IPS DF 19.7 (cell line): ENCODE results near the gene CYB561D2.

Source experiments
- DNase-seq: peaks from one replicate; pipeline ENCODE4 v3.0.0-alpha.2; 2013; ENCODE audit warnings: low read depth, low spot score

CYB561D2 gene

DNA sequence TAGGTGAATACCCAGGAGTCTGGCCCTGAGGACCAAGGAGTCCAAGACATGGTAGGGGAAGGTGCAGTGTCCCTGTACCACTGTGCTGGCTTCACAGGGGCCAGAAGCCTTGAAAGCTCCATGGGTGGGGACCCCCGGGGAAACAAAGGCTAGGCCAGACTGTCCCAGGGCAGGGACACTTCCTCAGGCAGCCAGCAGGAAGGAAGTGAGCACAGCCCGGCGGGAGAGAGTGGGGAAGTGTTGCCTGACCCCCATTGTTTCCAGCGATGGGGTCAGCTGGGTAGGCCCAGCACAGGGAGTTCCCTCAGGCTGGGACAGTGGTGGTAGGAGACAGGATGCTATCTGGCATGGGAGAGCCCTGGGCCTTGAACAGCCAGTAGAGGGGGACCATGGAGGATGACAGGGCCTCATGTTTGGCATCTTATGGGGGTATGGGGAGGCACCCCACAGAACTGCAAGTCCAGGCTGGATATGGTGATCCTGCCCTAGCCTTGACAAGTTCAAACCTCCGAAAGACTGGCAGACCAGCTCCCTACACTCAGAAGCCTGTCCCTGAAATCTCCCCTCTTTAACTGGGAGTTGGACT, 27.0 kb upstream of the CYB561D2 start:
- no peak for DNase-seq

DNA sequence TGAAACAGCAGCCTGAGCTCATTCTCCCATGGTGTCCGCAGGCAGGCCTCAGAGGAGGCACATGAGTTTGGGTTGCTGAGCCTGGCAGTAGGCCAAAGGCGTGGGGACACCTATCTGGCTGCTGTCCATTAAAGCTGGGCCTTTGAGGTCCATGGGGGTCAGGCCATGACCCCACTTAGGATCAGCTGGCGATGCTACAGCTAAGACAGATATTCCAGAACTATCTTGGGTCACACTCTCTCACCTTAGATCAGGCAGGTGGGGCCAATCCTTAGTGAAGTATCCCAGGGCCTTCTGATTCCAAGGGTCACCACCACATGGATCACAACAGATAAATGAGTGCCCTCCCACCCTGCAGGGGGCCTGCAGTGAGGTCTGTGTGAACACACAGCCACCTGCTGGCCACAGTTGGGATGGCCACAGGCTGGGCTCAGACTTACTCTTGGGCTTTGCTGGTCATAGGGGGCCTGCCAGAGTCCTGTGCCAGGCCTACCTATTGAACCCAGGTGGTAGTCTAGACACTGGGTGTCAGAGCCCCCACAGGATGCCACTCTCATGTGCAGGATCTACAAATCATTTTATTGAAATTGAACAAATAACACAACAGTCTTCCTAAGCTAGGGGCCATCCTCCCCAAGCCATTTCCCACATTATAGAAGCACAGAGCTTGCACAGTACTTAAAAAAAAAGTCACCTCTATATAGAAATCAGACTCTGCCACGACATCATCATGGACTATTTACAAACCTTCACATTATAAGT, 26.1 kb upstream of the CYB561D2 start:
- DNase-seq = no peak

DNA sequence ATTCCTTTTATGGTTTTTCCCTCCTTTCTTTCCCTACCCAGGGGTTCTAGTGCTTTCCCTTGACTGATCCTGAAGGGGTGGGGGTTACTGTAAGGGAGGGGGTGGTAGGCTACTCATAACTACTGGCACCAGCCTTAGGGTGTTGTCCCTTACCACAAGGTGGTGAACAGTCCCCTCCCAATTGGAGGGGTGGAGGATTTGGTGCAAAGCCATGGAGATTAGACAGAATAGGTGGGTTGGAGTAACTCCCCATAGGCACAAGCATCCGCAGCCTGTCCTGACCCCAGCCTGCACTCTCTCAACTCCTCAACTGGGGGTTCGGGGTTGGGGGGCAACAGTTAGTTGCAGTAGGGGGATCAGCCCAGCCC, 25.6 kb upstream of the CYB561D2 start:
- no peak for DNase-seq

DNA sequence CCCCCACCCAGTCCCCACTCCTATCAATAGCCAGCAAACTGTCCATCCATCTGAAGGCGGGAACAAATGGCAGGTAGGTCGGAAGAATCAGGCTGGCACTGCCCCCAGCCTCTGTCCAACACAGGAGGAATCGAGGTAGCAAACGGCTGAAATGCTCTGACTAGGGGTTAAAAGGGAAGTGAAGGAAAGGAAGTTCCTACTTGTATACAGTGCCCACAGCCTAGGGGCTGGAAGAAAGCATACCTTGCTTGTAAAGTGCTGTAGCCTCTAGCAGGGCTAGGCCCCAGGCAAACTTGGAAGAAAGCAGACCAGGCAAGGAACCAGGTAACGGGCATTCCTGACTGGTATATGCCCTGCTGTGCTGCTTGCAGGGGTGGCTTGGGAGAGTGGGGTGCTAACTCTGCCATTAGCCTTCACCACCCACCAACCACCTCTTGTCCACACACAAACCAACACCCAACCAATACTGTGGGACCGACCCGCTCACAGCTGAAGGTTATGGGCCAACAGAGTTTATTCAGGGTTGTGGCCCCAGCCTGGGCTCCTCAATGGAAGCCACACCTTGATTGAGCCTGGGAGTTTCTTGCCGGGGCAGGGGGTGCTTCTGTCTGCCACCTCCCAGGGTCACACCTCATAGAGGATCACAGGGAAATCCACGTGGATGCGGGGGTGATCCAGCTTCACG, 25.0 kb upstream of the CYB561D2 start:
- DNase-seq = no peak

DNA sequence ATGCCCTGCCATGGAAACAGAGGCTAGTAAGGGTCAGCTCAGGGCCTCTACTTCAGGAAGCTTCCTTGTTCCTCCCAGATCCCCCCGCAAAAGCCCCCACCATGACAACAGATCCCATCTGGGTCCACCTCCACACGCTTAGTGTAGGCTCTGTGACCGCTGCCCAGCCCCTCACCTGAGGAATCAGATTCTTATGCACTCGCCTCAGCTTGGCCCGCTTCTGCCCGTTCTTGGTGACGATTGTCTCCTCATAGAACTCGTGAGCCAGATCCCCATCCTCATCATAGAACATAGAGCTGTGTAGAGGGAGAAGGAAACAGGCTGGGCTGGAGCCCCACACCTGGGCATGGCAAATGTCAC, 24.5 kb upstream of the CYB561D2 start:
- no peak for DNase-seq

DNA sequence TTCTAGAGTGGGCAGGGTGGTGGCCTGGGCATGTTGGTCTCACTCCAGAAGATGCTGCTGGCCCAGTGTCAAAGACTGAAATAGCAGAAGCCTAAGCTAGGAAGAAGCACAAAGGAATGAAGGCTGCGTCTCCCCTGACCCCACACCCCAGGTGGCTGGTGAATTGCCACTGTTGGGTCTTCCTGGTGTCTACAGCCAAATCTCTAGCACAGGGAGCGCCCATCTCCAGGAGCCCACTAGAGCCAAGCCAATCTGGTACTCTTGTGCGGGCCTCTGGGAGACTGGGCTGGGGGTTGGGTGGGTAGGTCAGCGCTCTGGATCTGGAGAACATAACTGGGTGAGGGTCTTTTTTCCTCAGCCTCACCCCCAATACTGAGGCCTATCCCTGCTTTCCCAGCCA, 23.5 kb upstream of the CYB561D2 start:
- no peak for DNase-seq

DNA sequence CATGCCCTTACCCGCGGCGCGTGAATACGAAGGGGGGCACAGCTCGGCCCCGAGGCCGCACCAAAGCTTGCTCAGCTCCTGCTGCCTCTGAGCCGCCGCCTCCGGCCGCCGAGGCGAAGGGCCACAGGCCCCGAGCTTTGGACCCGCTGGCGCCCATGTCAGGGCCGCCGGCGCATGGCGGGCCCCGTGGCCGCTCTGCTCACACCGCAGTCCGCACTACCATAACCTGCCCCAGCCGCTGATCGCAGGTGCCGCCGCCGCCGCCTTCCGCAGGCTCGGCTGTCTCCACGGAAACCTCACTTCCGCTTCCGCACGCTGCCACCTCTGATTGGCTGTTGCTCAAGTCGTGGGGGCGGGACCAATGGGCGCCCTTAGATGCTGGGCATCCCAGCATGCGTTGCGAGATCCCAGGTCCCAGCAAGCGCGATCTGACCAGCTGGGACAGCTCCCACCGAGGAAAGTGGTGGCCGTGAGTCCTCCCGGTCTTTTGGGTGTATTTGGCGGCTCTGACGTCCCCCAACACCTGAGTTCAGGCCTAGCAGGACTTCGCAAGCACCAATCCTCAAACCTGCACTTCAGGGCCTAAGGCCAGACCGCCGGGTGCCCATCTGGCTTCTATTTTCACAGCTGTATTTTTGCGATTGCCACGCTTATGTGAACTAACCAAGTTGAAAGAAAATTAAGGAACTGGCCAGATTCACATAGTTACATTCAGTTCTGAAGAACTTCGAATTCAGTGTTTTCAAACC, 22.5 kb upstream of the CYB561D2 start, which contains the start of gene TUSC2:
TSS of gene TUSC2 (minus strand) at position 281 of the 749 bp plus-strand sequence. CDS start at position 157, 124 bp downstream.
- no peak for DNase-seq

DNA sequence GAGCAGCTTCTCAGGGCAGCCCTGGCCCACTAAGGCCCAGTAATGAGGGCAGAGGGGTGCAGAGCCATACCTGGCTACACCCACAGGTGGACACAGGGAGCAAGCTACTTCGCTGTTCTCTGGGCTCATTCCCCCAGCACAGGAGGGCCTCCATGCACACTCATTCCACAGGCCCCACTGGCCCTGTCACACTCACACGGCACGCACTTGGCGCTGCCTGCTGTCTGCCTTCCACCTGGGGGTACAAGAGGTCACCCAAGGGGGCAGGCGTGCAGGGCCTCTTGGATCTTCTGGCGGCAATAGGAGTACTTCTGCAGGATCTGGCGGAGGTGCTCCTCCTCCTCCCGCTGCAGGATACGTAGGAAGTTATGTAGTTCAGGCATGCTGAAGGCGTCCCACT, 20.3 kb upstream of the CYB561D2 start:
- DNase-seq = no peak

DNA sequence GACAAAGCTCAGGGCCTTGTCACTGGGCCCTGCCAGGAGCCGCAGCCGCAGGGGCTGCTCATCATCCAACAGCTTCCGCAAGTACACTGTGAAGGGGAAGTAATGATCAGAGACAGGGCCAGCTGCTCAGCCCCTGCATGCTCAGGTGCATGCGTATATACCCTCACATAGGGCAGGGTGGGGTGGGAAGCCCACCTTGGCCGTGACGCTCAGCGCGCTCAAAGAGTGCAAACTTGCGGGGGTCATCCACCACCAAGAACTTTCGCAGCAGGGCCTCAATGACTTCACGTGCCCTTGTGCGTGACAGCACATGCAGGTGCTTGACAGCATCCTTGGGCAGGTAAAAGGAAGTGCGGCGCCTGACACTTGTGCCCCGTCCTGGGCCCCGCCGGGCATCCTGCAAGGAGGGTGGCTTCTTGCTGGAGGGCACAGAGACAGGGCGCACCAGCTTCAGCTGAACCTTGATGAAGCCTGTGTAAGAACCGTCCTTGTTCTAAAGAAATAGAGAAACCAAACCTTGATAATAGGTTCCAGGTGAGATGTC, 19.2 kb upstream of the CYB561D2 start:
- no peak for DNase-seq

DNA sequence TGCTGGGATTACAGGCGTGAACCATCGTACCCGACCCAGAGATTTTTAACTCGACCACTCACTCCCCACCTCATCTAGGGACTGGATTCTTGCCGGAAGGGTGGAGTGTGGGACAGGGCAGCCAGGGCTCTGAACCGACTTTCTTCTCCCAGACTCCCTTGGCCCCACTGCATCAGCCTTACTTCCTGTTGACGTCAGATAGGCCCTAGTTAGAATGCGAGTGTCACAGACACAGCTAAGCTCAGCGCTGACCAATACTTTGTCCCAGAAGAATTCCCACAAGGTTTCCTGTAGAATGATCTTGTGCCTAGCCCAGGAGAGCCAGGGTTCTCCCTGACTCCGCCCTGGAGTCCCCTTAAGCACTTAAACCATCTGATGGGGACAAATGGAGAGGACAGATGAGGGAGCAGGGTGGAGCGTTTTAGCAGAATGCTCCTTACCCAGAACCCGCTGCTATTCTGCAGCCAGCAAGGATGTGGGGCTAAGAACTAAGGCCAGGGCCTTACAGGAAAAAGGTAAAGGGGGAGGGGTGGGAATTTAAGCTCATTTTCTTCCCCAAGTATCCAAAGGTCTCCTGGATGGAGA, 16.8 kb upstream of the CYB561D2 start:
- DNase-seq = no peak

DNA sequence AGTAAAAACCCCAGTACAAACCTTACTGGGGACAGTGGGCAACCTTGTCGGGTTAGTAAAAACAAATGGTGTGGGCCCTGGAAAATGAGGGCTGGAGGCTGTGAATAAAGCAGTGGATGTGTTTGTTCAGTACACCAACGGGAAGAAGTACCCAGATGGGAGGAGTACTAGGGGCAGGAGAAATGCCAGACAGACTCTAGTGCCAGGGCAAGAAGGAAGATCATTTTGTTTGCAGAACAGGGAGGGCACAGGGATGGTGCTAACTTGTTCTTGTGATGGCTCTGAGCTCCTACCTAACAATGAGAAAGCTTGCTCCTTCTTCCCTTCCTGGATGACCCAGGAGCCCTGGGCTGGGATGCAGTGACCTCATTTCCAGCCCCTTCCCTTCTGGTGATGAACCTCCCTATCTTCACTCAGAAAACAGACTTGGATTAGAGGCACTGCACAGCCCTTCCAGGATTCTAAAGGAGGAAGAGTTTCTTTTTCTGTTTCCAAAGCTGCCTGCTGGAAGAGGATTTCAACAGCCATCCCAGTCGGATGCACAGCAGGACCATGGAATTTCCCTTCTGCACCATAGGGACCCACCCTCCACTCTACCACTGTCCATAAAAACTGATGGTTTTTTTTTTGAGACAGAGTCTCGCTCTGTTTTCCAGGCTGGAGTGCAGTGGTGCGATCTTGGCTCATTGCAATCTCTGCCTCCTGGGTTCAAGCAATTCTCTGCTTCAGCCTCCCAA, 16.2 kb upstream of the CYB561D2 start:
- DNase-seq = no peak

DNA sequence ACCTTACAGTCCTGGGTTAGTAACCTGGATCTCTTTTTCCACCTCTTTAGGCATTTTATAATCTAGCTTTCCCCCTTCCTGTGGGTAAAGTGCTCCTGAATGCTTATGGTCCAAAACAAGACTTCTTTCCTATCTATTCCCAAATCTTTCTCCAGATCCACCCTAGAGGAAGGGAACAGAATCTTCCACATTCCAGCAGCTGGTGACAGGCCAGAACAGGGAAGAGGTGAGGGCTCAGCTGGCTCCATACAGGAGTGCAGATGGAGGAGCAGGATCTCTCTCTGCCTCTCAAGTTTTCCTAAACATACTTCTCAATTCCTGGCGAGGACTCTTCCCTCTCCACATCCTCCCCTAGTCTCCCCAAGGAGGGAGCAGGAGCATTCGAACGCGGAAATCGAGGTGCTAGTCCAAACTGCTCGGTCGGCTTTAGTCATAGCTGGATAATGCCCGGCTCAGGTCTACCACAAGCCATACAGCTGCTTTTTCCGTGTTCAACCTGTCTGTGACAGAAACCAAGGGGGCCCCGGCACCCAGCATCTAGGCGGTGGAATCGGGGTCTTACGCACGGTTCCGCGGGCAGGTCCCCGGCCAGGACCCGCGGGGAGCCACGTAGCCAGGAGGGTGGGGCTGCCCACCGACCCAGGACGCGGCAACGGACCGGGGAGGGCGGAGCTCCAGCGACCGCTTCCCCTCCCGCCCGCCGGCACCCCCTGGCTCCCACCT, 14.0 kb upstream of the CYB561D2 start:
- DNase-seq = no peak

DNA sequence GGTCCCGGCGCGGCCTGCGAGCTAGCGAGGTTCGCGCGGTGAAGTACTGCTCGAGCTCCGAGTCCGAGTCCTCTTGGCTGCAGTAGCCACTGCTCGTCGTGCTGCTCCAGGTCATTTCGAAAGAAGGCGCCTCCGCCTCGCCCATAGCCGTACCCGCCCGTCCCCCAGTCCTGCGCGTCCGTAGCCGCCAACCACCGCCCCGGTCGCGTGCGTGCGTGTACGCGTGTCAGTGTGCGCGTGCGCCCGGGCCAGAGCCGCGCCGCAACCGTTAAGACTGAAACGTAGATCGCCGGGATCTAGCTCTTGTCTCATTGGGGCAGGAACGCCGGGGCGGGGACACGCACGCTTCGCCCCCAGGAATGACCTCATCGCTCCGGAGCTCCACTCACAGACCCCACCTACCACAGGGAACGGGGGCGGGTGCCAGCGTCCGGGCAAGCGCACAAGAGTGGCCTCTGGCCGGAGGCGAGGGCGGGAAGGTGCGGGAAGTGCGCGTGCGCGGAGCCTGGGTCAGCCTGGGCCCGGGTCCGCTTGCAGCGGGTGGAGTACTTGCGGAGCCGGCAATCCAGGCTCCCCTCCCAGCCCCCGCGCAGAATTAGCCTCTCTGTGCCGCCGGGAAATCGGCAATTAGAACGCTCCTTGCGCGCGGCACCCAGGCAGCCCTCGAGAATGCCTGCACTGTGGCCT, 13.3 kb upstream of the CYB561D2 start:
- DNase-seq = no peak

DNA sequence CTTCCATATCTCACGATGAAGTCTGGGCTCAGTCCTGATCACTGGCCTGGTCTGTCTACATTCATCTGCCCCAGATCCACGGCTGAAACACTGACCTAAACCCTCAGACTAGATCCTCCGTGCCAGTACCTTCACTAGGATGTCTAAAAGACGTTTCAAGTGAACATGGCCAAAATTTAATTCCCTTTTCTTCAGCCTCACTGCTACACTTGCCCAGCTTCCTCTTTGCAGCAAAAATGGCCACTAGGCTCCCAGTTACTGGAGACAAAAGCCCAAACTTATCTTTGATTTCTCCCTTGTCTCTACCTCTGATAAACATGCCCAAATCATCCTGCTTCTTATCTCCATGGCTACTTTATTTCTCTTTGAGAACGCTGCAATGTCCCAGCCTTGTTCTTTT, 11.7 kb upstream of the CYB561D2 start:
- DNase-seq = no peak

DNA sequence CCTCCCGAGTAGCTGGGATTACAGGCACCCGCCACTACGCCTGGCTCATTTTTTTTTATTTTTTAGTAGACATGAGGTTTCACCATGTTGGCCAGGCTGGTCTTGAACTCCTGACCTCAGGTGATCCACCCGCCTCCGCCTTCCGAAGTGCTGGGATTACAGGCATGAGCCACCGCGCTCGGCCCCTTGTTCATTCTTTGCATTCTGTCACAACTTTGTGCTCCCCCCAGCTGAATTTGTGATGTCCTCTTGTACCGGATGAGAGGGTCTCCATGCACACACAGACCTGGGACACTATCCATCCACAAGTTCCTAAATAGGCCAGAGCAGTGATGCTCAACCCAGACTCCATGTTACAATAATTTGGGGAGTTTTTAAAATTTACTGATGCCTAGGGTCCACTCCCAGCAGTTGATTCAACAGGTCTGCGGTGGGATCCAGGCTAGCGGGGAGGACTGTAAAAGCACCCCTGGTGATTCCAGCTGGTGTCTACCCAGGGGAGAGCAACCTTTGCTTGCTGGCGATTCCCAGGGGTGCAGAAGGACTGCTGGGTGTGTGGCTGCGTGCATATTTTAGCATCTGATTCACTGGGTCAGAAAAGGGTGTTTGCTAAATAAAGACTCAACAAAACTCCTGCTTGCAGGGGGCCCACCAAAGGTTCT, 11.0 kb upstream of the CYB561D2 start:
- DNase-seq = no peak

DNA sequence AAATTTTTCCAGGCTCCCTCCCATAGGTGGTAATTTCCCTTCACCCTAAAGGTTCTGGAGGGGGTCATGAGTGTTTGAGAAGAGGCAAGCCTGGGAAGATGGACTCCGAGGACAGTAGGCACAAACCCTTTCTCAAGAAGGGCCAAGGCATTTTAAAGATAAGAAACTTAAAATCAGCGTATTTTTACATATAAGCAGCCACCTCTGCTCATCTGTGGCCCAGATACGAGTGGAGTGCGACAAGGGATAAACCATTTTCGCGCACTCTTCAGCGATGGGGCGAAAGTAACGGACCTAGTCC, 10.6 kb upstream of the CYB561D2 start:
- DNase-seq = no peak

DNA sequence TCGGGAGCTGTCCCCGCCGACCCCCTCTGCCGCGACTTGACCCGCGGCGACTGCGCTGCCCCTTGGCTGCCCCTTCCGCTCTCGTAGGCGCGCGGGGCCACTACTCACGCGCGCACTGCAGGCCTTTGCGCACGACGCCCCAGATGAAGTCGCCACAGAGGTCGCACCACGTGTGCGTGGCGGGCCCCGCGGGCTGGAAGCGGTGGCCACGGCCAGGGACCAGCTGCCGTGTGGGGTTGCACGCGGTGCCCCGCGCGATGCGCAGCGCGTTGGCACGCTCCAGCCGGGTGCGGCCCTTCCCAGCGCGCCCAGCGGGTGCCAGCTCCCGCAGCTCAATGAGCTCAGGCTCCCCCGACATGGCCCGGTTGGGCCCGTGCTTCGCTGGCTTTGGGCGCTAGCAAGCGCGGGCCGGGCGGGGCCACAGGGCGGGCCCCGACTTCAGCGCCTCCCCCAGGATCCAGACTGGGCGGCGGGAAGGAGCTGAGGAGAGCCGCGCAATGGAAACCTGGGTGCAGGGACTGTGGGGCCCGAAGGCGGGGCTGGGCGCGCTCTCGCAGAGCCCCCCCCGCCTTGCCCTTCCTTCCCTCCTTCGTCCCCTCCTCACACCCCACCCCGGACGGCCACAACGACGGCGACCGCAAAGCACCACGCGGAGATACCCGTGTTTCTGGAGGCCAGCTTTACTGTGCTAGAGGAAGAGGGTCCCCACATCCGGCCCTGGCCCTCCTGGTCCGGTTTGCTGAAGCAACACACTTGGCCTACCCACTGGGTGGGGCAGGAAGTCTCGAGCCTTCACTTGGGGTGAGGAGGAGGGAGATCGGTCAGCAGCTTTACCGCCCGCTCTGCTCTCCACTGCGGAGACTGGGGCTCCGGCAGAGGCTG, 10.0 kb upstream of the CYB561D2 start, which contains the start of gene RASSF1:
TSS of gene RASSF1 (minus strand) at position 389 of the 882 bp plus-strand sequence. CDS start at position 358, 31 bp downstream.
- DNase-seq = no peak

DNA sequence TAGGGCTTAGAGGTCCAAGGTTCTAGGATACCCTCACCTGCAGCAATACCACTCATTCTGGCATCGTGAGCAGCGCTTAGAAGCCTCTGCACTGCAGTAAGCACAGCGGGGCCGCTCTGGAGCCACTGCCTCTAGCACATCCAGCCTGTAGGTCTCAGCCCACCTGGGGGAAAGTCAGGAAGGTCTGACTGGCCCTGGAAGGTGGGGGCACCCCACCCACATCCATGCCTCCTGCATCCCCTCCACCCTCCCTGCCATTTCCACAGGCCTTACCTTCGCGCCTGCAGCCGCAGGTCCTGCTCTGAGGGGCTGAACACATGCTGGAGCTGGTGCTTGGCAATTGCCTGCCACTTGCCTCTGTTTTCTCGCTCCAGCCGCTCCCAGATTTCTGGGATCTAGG, 9.1 kb upstream of the CYB561D2 start:
- DNase-seq = no peak
